GM21576 (cell line): Measurements from ENCODE around the gene CATSPERZ.
A peak's percentile ranks its signal among the peaks of the same experiment; 100 is the strongest.

ENCODE experiments used
- ATAC-seq: cut with Tn5 transposase; IDR thresholded peaks from one replicate; pipeline ENCODE4 v1.9.1; 2021; ENCODE audit warnings: mild to moderate bottlenecking, moderate library complexity; ENCODE audit not compliant: unreplicated experiment

The CATSPERZ gene

DNA sequence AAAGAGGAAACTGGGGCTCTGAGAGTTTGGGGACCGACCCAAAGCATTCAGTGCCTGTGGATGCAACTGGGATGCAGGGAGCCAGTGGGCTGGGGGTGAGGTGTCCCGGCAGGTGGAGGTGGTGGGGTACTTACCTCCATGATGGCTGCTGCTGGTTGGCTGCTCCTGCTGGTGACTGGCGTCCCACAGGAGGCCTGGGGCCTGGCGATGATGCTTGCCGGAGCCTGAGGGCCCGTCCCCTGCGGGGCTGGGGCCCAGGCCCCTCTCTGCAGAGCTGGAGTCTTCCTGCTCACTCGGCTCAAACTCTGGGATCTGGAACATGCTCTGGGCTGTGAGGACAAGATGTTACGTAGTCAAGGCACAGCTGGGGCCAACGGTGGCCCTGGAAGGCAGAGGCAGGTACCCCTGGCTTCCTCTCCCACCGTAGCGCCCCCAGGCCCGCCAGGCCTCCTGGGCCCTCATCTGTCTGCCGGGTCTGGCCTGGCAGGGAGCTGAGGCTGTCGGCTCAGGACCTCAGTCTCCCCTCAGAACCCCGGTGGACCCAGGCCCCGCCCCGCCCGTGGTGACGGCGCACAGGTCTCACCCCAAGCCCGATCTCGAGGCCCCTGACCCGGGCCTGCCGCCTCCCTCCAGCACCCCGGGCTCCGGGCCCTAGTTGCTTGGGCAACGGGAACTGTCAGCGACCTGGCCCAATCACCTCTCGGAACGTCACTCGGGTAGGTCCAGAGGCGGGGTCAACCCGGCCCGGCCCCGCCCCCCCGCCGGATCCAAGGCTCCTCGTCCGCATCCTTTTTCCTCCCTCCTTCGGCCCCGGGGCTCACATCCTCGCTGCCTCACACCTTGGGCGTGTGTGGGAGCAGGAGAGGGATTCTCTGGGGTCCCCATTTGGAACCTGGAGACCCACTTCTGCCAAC, 15.9 kb upstream of the CATSPERZ start, which contains the start of gene BAD:
TSS of gene BAD (minus strand) at position 618 of the 914 bp plus-strand sequence. CDS start at position 321, 297 bp downstream.
- peak; percentile 71 for ATAC-seq

DNA sequence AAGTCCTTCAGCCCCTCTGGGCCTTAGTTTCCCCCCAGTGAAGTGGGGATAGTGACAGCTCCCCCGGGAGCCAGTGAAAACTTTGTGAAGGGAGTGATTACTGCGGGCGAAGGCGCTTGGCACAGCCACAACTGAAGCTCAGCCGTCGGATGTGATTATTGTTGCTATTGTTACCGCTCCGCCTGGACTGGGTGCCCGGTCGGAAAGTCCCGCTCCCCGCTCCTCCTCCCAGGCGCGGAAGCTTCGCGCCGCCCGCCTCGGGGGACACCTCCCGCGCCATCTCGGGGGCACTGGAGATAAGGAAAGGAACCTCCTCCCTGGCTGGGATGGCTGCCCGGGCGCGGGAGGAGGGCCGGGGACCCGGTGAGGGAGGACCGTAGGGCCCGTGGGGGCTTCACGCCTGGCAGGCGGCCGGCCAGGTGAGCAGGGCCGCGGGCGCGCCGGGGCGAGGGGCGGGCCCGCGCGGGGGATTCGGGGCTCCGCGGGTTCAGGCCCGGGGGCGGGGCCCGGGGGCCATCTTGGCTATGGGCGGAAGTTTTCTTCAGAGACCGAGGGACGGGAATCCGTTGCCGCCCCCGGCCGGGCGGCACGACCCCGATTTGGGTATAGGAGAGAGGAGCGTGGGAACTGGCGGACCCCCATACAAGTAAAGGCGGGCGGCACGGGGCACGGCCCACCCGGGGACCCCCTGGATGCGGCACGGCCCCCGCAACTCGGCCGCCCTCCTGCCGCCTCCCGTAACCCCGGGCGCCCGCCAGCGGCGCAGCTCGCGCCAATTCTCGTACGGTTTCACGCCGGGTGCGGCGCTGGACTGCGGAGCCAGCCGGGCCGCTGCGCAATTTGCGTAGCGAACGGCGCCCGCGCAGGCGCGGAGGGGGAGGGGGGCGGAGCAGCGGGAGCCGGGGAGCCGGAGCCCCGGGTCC, 14.9 kb upstream of the CATSPERZ start, which contains the start of gene GPR137:
TSS of gene GPR137 (plus strand) at position 887 of the 923 bp plus-strand sequence. CDS start 677 bp downstream, outside the sequence.
- ATAC-seq, result peak; percentile 56

DNA sequence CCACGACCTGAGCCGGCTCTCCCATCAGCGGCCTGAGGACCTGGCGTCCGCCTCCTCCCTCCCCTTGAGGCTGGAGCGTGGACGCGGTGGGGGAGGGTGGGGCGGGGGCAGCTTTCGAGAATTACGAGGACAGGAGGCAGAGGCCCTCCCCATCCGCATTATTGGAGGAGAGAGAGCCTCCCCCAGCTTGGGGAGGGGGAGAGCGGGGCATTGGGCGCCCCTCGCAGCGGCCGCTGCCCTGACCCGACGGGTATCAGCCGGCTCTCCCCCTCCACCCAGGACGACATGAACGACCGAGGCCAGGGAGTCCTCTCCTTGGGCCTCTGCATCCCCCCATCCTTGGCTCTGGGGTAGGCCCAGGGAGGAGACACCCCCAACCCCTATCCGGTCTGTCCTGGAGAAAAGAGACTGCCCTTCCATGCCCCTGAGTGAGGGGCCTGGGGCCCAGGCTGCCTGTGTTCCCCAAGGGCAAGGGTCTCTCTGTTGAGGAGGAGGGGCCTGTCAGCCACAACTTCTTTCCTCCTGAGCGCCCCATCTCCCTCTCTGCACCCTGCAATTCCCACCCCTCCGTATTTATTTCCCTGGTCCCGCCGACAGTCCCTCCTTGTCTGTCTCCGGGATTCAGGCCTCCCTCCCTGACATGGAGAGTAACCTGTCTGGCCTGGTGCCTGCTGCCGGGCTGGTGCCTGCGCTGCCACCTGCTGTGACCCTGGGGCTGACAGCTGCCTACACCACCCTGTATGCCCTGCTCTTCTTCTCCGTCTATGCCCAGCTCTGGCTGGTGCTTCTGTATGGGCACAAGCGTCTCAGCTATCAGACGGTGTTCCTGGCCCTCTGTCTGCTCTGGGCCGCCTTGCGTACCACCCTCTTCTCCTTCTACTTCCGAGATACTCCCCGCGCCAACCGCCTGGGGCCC, 14.0 kb upstream of the CATSPERZ start:
- peak; percentile 1 for ATAC-seq

DNA sequence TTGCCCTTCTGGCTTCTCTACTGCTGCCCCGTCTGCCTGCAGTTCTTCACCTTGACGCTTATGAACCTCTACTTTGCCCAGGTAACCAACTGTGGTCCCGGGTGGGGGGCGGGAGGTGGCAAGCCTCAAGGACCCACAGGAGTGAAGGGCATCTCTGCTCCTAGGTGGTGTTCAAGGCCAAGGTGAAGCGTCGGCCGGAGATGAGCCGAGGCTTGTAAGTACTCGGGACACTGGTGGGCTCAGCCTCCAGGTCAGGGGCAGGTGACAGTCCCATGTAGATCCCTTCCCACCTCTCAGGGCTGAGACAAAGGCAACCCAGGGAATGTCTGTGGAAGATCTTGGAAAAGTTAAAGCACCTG, 13.4 kb upstream of the CATSPERZ start:
- no peak for ATAC-seq

DNA sequence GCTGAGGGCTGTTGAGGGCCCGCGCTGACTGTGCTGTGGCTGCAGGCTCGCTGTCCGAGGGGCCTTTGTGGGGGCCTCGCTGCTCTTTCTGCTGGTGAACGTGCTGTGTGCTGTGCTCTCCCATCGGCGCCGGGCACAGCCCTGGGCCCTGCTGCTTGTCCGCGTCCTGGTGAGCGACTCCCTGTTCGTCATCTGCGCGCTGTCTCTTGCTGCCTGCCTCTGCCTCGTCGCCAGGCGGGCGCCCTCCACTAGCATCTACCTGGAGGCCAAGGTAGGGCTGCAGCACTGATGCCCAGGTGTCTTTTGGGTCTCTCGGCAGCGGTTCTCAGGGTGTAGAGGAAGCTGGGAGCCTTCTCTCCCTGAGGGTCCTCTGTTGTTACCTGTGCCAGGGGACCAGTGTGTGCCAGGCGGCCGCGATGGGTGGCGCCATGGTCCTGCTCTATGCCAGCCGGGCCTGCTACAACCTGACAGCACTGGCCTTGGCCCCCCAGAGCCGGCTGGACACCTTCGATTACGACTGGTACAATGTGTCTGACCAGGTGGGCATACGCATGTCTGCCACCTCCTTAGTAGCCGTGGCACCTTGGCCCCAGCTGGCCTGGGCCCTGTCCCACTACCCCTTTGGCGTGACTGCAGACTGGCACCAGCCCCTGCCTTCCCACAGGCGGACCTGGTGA, 12.3 kb upstream of the CATSPERZ start:
- ATAC-seq, result no peak

DNA sequence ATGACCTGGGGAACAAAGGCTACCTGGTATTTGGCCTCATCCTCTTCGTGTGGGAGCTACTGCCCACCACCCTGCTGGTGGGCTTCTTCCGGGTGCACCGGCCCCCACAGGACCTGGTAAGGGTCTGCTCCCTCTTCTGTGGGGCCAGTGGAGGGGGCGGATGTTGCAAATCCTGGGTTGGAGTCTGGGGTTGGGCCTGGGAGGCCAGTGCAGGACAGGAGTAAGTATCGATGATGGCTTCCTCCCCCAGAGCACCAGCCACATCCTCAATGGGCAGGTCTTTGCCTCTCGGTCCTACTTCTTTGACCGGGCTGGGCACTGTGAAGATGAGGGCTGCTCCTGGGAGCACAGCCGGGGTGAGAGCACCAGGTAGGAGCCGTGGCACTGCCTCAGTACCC, 11.8 kb upstream of the CATSPERZ start:
- no peak for ATAC-seq

DNA sequence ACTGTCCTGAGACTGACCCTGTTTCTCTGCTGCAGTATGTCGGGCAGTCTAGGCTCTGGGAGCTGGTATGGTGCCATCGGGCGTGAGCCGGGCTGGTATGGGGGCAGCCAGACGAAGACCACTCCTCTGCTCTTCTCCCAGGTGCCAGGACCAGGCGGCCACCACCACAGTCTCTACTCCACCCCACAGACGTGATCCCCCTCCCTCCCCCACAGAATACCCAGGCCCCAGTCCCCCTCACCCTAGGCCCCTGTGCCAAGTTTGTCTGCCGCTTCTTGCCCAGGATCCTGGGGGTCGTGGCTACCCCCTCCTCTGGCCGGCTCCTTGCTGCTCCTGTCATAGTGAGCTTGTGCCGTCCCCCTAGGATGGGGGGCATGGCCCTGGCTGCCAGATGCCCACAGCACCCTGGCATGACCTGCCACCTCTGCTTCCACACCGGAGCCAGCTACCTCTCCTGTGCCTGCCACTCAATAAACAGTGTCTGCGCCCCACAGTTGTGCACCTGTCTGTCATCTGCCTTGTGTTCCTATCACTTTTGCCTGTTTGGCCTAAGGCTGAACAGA, 11.1 kb upstream of the CATSPERZ start:
- no peak for ATAC-seq

DNA sequence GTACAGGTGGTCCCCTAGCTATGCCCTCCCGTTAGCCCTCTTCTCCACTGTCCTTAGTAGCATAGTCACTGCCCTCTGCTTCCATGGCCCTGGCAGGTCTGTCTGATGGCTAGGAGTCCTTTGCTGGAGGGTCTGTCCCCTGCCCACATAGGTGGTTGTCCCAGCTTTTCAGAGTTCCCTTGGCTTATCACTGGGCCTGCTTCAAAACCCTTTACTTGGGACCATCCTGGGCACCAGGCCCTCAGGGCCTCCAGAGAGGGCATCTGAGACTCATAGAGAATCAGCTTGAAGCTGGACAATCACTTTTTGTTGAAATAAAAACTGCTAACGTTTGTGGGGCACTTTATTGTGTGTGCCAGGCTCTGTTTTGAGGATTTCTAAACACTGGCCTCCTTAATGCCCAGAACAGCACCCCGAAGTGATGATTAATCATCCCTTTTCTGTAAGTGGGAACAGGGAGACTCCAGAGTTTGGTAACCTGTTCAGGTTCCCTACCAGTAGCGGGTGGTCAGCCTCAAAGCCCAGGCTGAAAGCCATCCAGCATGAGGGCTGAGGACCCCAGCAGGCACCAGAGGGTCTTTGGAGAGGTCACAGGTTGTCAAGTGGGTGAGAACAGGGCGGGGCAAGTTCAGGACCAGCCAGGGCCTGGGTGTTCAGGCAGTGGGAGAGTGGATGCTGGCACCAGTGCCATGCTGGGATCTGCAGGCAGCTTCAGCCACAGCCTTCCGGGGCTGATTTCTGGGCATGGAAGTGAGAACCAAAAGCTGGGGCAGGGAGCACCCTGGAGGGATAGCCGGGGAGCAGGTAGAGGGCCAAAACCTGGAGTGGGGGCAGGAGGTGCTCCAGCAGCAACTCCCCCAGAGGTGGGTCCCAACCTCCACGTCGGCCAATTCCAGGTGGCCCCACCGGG, 9.6 kb upstream of the CATSPERZ start:
- ATAC-seq, result no peak

DNA sequence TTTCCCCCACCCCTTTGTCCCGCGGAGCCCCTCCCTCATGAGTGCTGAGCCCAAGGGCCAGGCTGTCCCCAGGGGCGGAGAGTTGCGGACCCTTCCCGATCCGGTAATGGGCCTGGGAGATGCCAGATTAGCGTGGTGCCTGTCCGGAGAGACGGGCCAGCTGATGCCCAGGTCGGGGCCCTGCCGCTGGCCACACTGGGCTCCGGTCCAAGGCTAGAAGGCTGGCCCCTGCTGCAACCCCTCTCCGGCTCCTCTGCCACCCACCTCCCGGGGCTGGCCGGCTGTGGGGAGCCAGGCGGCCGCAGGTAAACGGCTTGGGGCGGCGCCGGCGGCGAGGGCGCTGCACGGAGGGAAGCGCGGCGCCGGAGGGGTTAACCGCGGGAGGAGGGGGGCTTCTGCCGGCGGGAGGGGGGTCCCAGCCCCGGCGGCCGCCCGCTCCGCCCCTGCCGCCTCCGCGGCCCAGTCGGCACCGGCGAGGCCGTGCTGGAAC, 8.9 kb upstream of the CATSPERZ start, which contains the start of gene KCNK4:
TSS of gene KCNK4 (plus strand) at position 41 of the 490 bp plus-strand sequence. CDS start 1,717 bp downstream, outside the sequence.
- no peak for ATAC-seq

DNA sequence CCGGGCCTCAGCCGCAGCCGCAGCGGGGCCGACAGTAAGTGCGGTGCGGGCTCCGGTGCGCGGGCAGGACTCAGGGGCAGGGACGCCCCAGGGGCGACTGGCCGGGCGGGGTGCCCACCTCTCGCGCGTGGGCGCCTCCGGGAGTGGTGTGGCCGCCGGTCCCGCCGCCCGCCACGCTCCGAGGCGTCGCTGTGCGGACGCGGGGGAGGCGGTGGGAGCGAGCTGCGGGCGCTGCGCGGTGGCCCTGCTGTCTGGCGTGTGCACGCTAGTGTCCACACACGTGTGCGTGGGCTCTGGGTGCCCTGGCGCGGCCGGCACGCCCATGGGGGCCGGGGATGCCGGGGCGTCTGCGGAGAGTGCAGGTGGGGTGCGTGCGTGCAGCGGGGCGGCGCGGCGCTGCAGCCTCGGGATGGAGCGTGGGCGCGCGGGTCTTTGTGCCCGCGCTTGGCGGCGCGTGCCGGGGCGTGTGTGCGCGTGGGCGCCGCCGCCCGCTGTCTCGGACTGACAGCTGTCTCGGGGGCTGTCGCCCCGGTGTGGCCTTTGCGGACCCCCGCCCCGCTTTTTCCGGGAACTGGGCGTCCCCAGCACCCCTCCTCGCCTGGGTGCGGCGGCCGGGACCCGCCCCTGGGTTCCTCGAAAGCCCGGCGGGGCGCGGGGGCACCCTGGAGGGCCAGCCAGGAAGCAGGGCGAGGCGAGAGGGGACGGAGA, 8.3 kb upstream of the CATSPERZ start:
- no peak for ATAC-seq

DNA sequence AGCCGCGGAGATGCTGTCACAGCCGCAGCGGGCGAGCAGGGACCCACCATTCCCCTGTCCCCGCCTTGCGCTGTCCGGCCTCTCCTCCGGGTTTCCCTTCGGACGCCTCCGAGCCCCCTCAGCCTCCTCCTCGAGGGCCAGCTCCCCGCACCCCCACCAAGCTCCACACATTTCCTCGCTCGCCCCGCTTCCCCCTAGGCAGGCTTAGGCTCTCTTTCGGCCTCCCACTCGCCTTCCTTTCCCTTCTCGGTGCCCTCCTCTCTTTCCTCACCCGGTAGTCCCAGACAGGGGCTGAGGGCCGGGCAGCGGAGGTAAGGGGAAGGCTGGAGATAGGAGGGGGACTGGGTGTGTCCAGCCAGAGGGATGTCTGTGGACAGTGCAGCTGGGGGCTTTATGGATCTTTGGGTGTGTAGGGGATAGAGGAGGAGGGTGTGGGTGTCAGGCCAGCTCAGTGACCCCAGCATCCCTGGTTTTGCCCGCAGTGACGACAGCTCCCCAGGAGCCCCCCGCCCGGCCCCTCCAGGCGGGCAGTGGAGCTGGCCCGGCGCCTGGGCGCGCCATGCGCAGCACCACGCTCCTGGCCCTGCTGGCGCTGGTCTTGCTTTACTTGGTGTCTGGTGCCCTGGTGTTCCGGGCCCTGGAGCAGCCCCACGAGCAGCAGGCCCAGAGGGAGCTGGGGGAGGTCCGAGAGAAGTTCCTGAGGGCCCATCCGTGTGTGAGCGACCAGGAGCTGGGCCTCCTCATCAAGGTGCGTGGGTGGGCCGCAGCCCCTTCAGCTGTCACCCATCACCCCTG, 7.5 kb upstream of the CATSPERZ start:
- no peak for ATAC-seq

DNA sequence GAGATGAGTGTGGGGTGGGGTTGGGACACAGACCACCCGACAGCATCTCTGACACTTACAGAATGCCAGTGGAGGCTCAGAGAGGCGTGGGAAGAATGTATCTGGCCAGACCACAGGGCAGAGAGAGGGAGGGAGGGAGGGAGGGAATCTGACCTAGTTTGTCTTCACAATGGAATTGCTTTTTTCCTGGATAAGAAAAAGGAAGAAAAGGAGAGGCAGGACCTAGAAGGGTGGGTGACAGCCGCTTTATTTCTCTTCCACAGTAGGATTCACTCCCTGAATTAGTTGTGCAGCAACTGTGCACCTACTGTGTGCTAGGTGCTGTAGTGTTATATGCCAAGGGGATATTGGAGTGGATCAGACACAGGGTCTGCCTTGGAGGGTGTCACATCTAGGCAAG, 5.4 kb upstream of the CATSPERZ start:
- ATAC-seq, result no peak

DNA sequence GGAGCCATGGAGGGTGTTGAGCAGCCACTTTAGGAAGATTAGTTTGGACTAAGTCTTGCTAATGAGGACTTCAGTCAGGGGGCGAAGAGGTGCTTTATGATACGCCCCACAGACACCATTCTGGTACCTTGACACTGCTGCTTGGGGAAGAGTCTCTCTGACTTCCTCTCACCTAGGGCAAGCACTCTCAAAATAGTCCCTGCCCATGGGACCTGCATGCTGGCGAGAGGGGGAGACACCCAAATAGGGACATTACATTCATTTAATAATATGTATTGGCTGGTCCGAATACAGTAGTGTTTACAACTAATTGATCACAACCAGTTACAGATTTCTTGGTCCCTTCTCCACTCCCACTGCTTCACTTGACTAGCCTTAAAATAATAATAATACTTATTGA, 4.4 kb upstream of the CATSPERZ start:
- ATAC-seq, result no peak

DNA sequence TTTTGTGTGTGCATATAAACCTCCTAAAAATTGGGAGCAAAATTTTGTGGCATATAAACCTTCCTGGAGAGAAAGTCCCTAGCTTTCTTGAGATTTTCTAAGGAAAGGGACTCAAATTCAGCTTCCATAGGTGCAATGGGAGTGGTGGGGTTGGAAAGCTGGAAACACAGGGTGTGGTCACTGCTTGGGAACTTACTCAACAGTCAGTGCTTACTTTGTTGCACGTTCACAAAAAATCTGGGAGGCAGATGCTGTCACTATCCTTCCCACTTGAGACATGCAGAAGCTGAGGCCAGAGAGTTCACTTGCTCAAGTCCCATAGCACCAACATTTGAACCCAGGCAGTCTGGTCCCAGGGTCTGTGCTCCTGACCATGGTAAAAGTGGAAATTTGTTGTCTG, 3.9 kb upstream of the CATSPERZ start:
- ATAC-seq, result no peak

DNA sequence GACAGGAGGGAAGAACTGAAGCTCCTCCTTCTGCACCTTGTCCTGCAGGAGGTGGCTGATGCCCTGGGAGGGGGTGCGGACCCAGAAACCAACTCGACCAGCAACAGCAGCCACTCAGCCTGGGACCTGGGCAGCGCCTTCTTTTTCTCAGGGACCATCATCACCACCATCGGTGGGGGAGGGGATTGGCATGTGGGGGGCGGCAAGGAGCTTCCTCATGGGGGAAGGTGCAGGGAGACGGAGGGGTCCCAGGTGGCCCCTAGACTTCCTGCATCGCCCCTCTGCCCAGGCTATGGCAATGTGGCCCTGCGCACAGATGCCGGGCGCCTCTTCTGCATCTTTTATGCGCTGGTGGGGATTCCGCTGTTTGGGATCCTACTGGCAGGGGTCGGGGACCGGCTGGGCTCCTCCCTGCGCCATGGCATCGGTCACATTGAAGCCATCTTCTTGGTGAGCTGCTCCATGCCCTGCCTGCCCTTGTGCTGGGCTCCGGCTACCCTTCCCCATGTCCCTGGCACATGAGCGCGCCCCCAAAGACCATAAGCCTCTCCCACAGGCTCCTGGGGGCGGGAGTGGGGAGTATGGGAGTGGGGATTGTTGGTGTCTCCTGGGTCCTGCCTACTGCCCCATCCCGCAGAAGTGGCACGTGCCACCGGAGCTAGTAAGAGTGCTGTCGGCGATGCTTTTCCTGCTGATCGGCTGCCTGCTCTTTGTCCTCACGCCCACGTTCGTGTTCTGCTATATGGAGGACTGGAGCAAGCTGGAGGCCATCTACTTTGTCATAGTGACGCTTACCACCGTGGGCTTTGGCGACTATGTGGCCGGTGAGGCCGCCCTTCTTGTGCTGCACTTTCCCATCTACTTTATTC, 3.1 kb upstream of the CATSPERZ start:
- ATAC-seq, result no peak
